ENCODE results near the gene ZNF273.

GRCh38 chr7:64875258-64875657, 27.8 kb upstream of the ZNF273 start:
- TF ChIP-seq POLR2AphosphoS5 (IDR thresholded peaks at IDR 0.05; ENCODE audit: low read depth, low read length) = no peak
- TF ChIP-seq, protein P1, sequence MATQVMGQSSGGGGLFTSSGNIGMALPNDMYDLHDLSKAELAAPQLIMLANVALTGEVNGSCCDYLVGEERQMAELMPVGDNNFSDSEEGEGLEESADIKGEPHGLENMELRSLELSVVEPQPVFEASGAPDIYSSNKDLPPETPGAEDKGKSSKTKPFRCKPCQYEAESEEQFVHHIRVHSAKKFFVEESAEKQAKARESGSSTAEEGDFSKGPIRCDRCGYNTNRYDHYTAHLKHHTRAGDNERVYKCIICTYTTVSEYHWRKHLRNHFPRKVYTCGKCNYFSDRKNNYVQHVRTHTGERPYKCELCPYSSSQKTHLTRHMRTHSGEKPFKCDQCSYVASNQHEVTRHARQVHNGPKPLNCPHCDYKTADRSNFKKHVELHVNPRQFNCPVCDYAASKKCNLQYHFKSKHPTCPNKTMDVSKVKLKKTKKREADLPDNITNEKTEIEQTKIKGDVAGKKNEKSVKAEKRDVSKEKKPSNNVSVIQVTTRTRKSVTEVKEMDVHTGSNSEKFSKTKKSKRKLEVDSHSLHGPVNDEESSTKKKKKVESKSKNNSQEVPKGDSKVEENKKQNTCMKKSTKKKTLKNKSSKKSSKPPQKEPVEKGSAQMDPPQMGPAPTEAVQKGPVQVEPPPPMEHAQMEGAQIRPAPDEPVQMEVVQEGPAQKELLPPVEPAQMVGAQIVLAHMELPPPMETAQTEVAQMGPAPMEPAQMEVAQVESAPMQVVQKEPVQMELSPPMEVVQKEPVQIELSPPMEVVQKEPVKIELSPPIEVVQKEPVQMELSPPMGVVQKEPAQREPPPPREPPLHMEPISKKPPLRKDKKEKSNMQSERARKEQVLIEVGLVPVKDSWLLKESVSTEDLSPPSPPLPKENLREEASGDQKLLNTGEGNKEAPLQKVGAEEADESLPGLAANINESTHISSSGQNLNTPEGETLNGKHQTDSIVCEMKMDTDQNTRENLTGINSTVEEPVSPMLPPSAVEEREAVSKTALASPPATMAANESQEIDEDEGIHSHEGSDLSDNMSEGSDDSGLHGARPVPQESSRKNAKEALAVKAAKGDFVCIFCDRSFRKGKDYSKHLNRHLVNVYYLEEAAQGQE (IDR thresholded peaks at IDR 0.05; ENCODE audit: insufficient read depth in 1 of 2, low read depth in 2 of 2, low read length in 2 of 2) = no peak
- TF ChIP-seq TAF1 (IDR thresholded peaks at IDR 0.05; ENCODE audit: borderline replicate concordance, insufficient read depth, low read length) = no peak
- no peak for TF ChIP-seq FOXP2 (optimal IDR thresholded peaks at IDR 0.05; ENCODE audit: borderline replicate concordance, extremely low read depth, extremely low read length, insufficient read depth)
- no peak for TF ChIP-seq SIN3A (IDR thresholded peaks at IDR 0.05; ENCODE audit: borderline replicate concordance, insufficient read depth, low read length)

Measured in PFSK-1 (cell line).